HG03039 (cell line): ENCODE results near the gene SEL1L.
"Not testable (repeated sequence)": the region's sequence is repeated elsewhere in the genome, so short reads cannot be mapped to it uniquely, and the experiment has no call there.

ENCODE experiments used
- ATAC-seq: cut with Tn5 transposase; IDR thresholded peaks from one replicate; pipeline ENCODE4 v1.9.1; 2021; ENCODE audit warnings: mild to moderate bottlenecking, moderate library complexity; ENCODE audit not compliant: unreplicated experiment

Gene SEL1L

GRCh38 chr14:81533536-81534343 is at the start of gene SEL1L:
Gene SEL1L (minus strand): TSS chr14:81533853. CDS start chr14:81533744, 109 bp downstream.
- peak; percentile 94 for ATAC-seq

GRCh38 chr14:81582420-81582819 is 48.8 kb upstream of the SEL1L start:
- no peak for ATAC-seq

DNA sequence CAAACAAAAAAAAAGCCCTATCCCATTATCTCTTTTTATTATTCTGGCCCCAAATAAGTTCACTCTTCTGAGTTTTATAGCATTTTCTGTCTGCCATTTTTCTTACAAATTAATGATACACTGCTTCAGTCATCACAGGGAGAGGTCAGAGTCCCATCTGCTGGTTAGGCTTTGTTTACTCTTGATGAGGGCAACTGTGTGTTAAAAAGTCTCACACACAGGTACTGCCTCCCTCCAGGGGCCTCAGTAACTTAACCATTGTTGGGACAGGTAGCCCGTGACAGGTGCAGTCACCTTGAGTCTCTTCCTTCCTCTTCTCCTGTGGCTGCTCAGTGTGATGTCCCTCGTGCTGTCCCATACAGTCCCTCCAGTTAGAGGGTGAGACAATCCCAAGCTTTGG is 45.5 kb upstream of the SEL1L start:
- ATAC-seq, result no peak

DNA sequence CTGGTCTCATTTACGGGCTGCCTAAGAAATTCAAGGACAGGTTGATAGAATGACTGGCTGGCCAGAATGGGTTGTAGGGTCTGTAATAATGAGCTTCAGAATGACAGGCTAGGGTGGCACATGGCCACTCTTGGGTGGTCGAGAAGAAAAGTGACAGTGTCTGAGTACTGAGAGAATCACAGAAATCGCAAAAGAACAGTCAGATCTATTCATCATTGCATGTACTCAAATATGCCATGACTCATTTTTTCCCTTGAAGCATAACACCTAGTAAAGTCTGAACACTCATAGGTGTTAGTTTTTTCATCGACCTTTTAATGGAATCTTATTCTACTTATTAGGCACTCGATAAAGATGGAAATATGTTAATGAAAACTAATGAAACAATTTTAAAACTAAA is 37.8 kb upstream of the SEL1L start:
- ATAC-seq, result no peak

DNA sequence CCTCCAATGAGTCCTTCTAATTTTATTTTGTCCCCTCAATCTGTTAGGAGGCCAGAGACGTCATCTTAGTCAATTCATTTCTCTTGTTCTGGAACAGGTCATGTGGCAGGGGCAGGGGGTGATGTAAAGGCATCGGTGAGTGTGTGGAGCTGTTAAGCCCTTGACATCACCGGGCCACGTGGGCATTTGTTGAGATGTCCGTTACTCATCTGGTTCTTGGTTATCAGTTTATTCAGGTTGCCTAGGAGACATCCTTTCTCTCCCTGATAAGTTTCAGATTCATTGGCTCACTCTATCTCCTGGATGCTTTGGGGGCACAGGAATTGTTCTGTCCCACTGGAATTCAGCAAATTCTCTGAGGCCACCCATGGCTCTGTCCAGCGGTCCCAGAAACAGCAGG is 33.6 kb upstream of the SEL1L start:
- ATAC-seq, result no peak

DNA sequence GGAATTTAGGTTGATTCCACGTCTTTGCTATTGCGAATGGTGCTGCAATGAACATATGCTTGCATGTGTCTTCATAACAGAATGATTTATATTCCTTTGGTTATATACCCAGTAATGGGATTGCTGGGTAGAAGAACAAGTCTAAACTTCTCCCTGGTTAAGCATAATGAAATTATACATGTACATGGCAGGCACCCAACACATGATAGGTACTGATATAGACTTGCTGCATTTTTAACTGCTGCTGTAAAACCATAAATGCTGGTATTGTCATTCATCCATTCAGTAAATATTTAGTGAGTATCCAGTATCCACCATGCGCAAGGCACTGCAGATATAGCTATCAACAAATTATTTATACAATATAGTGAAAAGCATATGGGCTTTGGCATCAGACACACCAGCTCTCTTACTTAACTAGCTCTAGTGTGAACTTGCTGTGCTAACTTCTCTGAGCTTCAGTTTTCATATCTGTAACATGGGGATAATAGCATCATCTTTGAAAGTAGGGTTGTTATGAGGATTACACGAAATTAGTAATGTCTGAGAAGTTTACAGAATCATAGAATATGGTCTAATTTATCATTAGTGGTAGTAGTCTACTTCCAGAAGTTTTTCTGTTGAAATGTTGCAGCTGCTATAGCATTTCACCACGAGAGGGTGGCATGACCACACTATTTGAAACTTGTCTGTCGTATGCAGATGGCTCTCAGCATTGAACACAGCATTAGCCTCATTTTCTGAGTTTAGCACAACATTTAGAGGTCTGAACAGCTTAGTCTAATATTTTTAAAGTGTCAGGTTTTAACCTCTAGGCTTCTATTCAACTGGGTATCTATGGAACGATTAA is 32.0 kb upstream of the SEL1L start:
- ATAC-seq, result peak; percentile 56

GRCh38 chr14:81562818-81563217 is 29.2 kb upstream of the SEL1L start:
- ATAC-seq, result no peak

DNA sequence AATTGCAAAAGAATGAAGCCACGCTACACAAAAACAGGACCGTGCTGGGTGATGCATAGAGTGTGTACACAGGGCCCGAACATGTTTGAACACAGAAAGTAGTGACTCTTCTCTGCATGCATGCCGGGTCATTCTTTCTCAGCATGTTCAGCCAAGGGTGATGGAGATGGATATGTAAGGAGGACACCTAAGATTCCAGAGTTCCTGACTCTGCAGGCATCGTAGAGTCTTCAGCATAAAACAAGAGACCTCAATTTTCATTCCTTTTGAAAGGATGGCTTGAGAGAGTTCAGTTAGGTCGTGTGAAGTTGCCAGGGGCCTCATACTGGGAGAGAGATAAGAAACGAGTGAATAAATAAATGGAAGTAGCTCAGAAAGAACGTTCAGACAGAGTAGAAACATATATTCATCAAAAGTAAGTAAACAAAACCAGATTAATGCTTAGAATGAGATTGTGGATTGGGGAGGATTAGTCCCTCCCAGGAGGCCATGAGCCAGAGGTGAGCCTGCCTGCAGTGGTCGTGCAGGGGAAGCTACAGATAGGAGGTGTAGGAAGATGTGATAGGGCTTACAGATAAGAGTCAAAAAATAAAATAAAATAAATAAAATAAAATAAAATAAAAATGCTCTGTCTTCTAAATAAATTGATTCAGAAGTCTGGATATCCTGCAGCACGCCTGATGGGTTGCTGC is 27.6 kb upstream of the SEL1L start:
- ATAC-seq, result no peak

DNA sequence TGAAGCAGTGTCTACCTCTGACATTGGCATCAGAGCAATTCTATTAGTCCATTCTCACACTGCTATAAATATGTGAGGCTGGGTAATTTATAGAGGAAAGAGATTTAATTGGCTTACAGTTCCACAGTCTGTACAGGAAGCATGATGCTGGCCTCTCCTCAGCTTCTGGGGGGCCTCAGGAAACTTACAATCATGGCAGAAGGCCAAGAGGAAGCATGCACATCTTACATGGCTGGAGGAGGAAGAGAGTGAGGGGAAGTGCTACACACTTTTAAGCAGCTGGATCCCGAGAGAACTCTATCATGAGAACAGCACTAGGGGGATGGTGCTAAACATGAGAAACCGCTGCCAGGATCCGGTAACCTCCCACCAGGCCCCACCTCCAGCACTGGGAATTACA is 25.7 kb upstream of the SEL1L start:
- no peak for ATAC-seq

DNA sequence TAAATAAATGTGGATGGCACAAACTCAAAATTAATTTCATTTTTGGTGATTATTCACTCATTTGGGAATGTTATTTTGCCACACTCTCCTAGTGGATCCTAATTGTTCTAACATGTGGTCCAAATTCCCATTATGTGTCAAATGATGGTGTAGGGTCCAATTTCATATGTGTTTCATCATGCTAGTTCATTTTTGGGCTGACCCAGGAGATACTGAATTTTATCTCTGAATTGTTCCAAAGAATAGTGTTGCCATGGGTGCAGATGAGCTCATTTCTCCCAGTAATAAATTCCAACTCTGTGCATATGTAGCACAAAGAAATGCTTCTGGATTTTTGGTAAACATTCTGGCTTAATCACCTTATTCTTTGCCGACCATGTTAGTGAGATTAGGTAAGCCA is 23.5 kb upstream of the SEL1L start:
- no peak for ATAC-seq

- no peak for ATAC-seq
Observed at GRCh38 chr14:81555684-81556083, 22.0 kb upstream of the SEL1L start.

DNA sequence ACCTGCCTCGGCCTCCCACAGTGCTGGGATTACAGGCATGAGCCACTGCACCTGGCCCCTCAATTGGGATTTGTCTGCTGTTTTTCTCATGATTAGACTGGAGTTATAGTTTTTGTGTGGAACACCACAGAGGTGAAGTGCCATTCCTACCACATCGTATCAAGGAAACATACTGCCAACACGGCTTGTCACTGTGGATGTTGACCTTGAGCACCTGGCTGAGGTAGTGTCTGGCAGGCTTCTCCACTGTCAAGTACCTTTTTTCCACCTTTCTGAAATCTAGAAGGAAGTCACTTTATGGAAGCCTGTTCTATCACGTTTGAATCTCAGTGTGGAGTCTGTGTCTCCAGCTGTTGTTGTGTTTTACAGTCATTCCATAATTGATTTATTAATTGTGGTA is 21.4 kb upstream of the SEL1L start:
- no peak for ATAC-seq

- no peak for ATAC-seq
Observed at GRCh38 chr14:81551471-81551870, 17.8 kb upstream of the SEL1L start.

- ATAC-seq, result peak; percentile 95
Observed at GRCh38 chr14:81550001-81550637, 16.5 kb upstream of the SEL1L start.

DNA sequence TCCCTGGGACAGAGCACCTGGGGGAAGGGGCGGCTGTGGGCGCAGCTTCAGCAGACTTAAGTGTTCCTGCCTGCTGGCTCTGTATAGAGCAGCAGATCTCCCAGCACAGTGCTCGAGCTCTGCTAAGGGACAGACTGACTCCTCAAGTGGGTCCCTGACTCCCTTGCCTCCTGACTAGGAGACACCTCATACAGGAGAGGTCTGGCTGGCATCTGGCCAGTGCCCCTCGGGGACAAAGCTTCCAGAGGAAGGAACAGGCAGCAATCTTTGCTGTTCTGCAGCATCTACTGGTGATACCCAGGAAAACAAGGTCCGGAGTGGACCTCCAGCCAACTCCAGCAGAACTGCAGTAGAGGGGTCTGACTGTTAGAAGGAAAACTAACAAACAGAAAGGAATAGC is 7.6 kb upstream of the SEL1L start:
- ATAC-seq, result not testable (repeated sequence)

- no peak for ATAC-seq
Observed at GRCh38 chr14:81537193-81537592, 3.5 kb upstream of the SEL1L start.

DNA sequence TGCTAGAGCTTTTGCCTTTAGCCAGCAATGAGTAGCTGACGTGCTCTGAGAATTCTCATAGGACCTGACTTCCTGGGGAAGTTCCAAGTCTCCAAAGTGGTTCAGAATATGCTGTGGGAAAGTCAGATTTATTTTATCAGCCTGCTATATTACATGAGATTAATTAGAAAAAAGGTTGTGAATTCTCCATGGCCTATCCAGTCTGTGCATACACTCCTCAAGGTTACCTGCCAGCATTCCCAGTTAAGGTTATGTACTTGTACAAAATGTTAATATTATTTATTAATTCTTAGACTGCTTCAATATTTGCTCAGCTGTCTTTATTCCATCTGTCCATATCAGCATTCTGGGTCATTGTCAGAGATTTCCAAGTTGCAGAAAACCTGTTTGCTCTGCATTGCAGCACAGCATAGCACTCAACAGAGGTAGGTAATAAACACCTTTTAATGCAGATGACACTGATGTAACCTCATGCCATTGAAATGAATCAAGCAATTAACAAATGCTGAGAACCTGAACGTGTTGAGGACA is 2.7 kb upstream of the SEL1L start:
- no peak for ATAC-seq

GRCh38 chr14:81535396-81536164 is 1.9 kb upstream of the SEL1L start:
- ATAC-seq, result peak; percentile 14

GRCh38 chr14:81534510-81535074 is 939 bp upstream of the SEL1L start:
- no peak for ATAC-seq

DNA sequence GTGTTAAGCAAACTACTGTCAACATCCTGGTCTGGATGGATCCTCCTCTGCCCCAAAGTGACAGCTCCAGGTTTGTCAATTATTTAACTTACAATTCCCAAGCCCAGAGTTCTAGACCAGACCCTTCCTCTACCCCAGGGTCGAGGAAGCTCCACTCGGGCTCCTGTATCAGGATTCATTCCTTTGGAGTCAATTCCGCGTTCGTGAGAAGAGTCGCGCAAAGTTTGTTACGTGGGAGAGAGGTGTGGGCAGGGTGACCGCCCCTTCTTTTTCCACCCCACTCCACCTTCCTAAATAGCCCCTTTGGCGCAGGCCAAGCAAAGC is 479 bp downstream of the SEL1L start:
- ATAC-seq, result no peak
